ENCODE measurements around the gene AMZ1.

GRCh38 chr7:2738766-2739549 lies 51.0 kb downstream of the AMZ1 start:
- TF ChIP-seq GATA2 (IDR thresholded peaks at IDR 0.05; ENCODE audit: low read depth, low read length) = no peak
- no peak for TF ChIP-seq GATA3 (IDR thresholded peaks at IDR 0.05; ENCODE audit: low read depth, low read length)

Measured in SH-SY5Y (cell line).